ENCODE data around the gene RUBCNL. TPM values are rescaled to one million over a fixed set of nuclear protein-coding genes. Genes with fewer than 3 reads are reported as not detected.
"Not testable (repeated sequence)": the region's sequence is repeated elsewhere in the genome, so short reads cannot be mapped to it uniquely, and the experiment has no call there.

RUBCNL gene, protein sequence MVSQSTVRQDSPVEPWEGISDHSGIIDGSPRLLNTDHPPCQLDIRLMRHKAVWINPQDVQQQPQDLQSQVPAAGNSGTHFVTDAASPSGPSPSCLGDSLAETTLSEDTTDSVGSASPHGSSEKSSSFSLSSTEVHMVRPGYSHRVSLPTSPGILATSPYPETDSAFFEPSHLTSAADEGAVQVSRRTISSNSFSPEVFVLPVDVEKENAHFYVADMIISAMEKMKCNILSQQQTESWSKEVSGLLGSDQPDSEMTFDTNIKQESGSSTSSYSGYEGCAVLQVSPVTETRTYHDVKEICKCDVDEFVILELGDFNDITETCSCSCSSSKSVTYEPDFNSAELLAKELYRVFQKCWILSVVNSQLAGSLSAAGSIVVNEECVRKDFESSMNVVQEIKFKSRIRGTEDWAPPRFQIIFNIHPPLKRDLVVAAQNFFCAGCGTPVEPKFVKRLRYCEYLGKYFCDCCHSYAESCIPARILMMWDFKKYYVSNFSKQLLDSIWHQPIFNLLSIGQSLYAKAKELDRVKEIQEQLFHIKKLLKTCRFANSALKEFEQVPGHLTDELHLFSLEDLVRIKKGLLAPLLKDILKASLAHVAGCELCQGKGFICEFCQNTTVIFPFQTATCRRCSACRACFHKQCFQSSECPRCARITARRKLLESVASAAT
- 3.8 TPM for polyA plus RNA-seq (2012; ENCODE audit: insufficient read depth, insufficient read length)

DNA sequence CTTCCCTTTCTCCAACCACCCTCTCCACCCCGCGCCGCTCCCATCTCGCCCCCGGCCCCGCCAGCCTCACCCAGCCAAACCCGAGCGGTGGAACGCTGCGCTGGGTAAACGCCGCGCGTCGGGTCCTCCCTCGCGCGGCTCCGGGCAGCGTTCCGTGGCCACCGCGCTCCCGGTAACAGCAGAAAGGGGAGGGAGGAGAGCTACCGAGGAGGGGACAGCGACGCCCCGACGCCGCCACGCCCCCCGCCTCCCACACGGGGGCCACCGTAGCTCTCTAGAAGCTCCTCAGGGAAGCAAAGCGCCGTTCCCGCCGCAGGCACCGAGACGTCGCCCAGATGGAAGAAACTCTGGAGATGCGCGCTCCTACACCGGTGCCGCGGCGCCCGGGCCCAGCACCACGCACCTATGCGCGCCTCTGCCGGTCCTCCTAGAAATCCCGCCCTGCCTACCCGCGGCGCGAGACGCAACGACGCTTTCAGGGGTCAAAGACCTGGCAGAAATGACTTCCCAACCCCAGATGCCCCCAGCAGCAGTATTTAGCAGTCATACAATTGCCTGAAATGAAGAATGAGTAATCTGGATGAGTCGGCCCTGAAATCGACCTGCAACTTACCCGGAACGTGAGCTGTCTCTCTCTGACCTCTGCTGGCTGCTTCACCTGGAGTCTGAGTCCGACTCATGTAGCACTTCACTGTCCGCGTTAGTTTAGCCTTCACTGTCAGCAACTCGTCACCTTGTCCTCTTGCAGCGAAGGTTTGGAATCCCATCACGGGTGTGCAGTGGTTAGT lies at the start of gene RUBCNL:
RUBCNL (minus strand) TSS at position 189 of the 788 bp plus-strand sequence. CDS start 14,777 bp downstream, outside the sequence.
- no peak for DNase-seq (ENCODE audit: low read depth, low spot score)

DNA sequence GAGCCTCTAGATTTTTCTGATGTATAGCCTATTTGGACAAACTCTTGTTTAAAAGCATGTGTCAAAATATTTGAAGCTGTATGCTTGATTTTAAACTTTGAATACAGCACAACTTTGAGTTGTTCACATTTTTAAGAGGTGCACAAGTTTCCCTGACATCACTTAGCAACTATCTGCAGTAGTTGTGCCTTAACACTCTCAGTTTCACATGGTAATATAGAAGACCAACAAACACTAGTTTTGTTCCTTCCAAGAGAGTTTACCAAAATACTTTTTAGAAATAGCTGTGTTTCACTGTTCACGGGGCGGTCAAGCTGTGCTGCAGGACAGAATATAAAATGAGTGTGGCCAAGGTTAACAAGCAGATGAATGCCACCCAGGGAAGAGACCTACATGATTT lies 42.5 kb upstream of the RUBCNL start:
- not testable (repeated sequence) for DNase-seq (ENCODE audit: low read depth, low spot score)

More for the DNA sequence above, at the start of gene RUBCNL:
- H3K4me3 ChIP-seq (ENCODE audit: low read length) = peak within 1 kb of the TSS; percentile 79

DNA sequence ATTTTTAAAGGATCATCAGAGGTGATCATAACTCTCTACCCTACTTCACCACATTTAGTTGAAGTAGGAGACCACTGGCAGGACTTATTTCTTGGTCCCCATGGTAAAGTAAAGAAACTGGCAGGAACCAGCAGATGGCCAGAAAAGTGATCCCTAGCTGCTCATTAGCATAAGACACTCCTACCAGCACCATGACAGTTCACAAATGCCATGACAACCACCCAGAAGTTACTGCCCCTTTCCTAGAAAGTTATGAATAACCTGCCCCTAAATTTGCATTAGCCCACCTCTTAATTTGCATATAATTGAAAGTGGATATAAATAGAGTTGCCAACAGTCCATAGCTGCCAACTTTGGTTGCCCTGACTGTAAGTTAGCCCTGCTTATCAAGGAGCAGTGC lies 18.4 kb upstream of the RUBCNL start:
- no peak for DNase-seq (ENCODE audit: low read depth, low spot score)

More for the DNA sequence above, 42.5 kb upstream of the RUBCNL start:
- H3K4me3 ChIP-seq (ENCODE audit: low read length) = not testable (repeated sequence)

GRCh38 chr13:46404733-46405100 lies 17.7 kb upstream of the RUBCNL start:
- no peak for DNase-seq (ENCODE audit: low read depth, low spot score)
- H3K4me3 ChIP-seq (ENCODE audit: low read length) = no peak overlapping the region

More for the DNA sequence above, 18.4 kb upstream of the RUBCNL start:
- no peak overlapping the region for H3K4me3 ChIP-seq (ENCODE audit: low read length)

GRCh38 chr13:46403851-46404732 lies 17.0 kb upstream of the RUBCNL start:
- H3K4me3 ChIP-seq (ENCODE audit: low read length) = no peak overlapping the region
- DNase-seq (ENCODE audit: low read depth, low spot score) = peak; percentile 81

DNA sequence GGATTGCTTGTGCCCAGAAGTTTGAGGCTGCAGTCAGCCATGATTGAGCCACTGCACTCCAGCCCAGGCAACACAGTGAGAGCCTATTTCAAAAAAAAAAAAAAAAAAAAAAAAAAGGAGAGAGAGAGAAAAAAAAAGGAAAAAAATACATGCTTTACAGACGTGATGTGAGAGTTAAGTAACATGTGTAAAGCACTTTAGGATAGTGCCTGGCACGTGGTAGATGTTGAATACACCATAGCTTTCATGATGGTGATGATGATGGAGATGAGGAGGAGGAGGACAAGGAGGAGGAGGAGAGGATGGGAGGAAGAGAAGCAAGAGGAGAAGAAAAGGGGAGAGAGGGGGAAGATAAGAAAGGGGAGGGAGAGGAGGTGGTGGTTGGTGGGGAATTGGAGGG lies 15.1 kb upstream of the RUBCNL start:
- no peak for DNase-seq (ENCODE audit: low read depth, low spot score)
- no peak overlapping the region for H3K4me3 ChIP-seq (ENCODE audit: low read length)

DNA sequence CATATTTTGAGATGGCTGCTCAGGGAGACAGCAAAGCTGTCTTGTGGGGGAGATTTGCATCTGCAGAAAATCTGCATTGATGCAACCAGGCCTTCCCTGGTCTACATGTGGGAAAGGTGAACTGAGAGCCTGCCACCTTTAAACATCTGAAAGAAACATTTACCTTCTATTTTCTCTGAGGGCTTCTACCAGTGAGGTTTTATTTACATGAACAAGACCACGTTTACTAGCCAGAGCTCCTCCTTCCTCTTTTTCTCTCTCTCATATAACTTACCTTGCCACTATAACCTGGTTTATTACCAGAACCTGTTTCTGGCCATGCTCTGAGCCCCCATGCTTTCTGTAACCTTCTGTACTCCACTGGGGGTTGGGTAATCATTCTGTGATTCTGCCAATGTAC lies 14.4 kb upstream of the RUBCNL start:
- no peak overlapping the region for H3K4me3 ChIP-seq (ENCODE audit: low read length)
- no peak for DNase-seq (ENCODE audit: low read depth, low spot score)

DNA sequence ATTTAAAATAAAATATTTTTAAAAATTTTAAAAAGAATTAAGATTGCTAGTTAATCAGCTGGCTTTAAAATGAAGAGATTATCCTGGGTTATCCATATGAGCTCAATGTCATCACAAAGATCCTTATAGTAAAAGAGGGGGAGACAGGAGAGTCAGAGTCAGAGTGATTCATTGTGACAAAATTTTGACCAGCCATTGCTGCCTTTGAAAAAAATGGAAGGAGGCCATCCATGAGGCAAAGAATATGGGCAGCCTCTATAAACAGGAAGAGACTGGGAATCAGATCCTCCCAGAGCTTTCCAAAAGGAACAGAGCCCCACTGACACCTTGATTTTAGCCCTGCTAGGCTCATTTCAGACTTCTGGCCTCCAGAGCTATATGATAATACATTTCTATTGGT lies 9.3 kb upstream of the RUBCNL start:
- H3K4me3 ChIP-seq (ENCODE audit: low read length) = no peak overlapping the region
- DNase-seq (ENCODE audit: low read depth, low spot score) = no peak

- DNase-seq (ENCODE audit: low read depth, low spot score) = peak; percentile 98
- peak overlapping the region; percentile 17 for H3K4me3 ChIP-seq (ENCODE audit: low read length)
These were observed 5.9 kb upstream of the RUBCNL start for GRCh38 chr13:46392967-46393366.

DNA sequence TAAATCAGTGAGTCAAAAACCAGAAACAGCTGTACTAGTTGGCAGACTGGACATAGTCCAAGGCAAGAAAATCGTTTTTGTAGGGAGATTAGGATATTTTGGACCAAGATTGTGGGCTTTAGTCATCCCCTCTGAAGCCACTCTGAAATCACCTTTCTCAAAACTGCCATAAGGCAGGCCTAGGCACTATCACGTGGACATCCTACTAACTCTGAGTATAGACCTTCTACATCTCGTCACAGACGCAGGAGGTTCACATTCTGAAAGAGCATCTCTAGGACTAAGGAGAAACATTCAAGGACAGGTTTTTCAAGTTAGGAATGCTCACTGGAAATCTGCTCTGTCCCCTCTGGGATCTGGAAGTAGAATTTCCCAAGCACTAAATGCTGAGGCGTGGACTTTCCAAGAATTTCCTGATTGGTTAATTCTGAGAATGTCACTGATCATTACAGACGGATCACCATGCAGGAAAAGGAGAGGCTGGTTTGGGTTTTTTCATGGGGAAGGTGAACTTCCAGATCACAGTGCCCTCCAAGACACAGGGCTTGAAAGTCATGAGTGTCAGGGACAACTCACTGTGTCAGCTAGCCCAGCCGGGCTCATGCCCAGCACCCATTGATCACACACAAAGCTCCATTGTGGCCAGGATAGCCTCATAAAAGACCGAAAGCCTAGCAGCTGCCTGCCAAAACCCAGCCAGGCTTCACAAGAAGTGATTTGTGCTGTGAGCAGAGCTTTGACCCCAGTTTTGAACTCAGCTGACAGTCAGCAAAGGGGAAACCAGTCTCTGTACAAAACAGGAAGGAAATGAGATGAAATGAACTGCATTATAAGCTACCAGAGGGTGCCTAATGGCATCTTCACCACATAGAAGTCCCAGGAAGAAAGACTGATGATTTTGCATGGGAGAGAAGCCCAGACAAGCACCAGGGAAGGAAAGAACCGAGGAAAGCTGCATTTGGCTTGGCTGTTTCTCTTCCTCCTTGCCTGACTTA lies 2.7 kb upstream of the RUBCNL start:
- peak; percentile 83 for DNase-seq (ENCODE audit: low read depth, low spot score)
- H3K4me3 ChIP-seq (ENCODE audit: low read length) = peak overlapping the region; percentile 25

GRCh38 chr13:46388846-46389245 lies 1.8 kb upstream of the RUBCNL start:
- no peak for DNase-seq (ENCODE audit: low read depth, low spot score)
- no peak overlapping the region for H3K4me3 ChIP-seq (ENCODE audit: low read length)

DNA sequence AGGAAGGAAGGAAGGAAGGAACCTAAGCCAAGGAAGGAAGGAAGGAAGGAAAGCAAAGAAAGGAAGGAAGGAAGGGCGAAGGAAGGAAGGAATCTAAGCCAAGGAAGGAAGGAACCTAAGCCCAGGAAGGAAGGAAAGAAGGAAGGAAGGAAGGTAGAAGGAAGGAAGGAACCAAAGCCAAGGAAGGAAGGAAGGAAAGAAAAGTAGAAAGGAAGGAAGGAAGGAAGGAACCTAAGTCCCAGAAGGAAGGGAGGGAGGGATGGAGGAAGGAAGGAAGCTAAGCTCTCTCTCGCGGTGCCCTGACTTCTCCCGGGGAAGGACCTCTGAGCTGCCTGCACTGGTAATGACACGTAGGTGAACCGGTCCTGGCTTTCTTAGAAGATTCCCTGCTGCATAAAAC lies 1.3 kb upstream of the RUBCNL start:
- H3K4me3 ChIP-seq (ENCODE audit: low read length) = no peak overlapping the region
- DNase-seq (ENCODE audit: low read depth, low spot score) = no peak

DNA sequence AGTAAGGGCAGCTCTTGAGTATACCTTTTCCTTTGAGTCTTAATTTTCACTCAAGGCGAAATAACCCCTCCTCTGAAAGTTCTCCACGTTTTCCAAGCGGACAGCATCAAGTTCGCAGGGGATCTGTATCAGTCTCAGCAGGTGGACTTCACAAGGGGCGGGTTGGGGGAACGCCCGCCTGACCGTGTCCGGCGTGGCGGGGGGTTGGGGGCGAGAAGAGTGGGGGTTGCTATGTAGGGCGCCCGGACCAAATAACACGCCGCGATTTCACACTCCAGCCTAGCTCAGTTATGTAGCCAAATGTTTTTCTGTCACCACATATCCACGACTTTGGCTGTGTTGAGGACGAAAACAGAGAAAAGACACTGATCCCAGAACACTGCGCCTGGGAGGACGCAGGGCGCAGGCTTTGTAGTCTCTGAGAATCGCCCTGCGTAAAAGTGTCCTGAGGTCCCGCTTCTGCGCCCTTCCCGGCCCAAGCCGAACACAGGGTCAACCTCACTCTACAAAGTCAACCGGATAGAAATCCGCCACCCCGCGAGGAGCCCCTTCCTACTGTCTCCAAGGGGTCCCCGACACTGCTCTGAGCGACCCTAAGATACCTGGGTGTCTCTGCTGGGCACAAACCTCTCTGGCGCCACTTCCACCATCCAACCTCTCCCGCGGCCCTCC lies 524 bp downstream of the RUBCNL start:
- DNase-seq (ENCODE audit: low read depth, low spot score) = no peak
- peak overlapping the region; percentile 79 for H3K4me3 ChIP-seq (ENCODE audit: low read length)

DNA sequence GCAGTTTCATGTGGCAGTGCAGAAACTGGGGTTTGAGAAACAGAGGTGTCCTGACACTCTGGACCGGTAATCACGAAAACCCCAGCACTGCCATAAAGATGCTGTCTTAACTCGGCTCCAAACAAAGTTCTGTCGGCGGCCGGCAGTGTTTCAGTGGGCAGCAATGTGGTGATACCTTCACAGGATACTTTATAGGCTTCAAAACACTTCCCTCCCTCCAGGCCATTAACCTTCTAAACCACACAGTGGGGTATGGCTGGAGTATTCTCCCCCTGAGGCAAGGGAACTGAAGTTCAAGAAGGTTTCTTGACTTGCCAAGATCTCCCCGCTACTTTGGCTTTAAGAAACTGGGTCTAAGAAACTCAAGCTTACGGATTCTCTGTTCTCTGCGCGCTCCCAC lies 1.1 kb downstream of the RUBCNL start:
- peak overlapping the region; percentile 79 for H3K4me3 ChIP-seq (ENCODE audit: low read length)
- no peak for DNase-seq (ENCODE audit: low read depth, low spot score)

DNA sequence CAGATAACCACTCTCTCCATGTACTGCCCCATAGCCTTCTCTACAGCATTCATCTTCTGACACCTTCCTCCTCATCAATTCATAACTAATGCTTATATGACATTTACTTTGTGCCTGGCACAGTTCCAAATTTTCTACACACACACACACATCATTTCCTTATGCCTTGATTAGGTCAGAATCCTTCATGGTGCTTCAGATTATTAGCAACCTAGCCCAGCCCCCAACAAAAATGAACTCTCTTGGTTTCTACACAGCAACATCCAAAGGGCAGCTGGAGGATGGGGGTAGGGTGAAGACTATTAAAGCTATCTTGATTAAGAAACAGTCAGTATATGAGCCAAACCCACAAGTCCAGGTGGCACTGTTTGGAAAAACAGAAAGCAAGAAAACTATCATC lies 3.7 kb downstream of the RUBCNL start:
- no peak overlapping the region for H3K4me3 ChIP-seq (ENCODE audit: low read length)
- peak; percentile 66 for DNase-seq (ENCODE audit: low read depth, low spot score)

GRCh38 chr13:46382224-46382623 lies 4.8 kb downstream of the RUBCNL start:
- no peak overlapping the region for H3K4me3 ChIP-seq (ENCODE audit: low read length)
- DNase-seq (ENCODE audit: low read depth, low spot score) = no peak

DNA sequence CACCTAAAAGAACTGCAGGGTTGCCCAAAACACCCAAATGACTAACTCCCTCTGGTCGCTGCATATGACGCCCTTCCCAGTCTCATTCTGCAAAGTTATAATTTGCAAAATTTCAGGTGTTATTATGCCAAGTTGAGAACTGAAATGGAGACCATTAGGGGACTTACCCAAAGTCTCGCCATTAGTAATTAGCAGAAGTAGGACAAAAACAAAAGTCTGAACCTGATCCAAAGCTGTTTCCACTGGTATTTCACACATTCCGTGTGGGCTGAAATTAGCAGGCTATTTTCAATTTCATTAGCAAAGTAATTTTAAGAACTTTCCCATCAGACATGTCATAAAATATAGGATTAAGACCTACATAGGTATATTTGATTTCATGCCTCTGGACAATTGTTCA lies 6.8 kb downstream of the RUBCNL start:
- H3K4me3 ChIP-seq (ENCODE audit: low read length) = no peak overlapping the region
- DNase-seq (ENCODE audit: low read depth, low spot score) = no peak
